Right lobe of liver (tissue), 6 donors: ENCODE results near the gene SPAG17. TPM values are rescaled to one million over a fixed set of nuclear protein-coding genes. Genes with fewer than 3 reads are reported as not detected.

Experiments
- ATAC-seq, 4 donors: fragments of 200-7000 bp; cut with Tn5 transposase; one replicate each; pipeline ENCODE4 v1.9.1; 2020; ENCODE audit warnings: mild to moderate bottlenecking in 4 of 4, moderate library complexity in 4 of 4
- DNase-seq, 3 donors: peaks; one replicate each; pipeline ENCODE4 v3.0.0-alpha.2; 2020
- H3K27ac ChIP-seq, 3 donors: fragments of 200-600 bp; one replicate each; pipeline ENCODE4 v1.8.0; 2022
- H3K27me3 ChIP-seq, 2 donors: fragments of 200-600 bp; one replicate each; pipeline ENCODE4 v1.8.0; 2022
- H3K36me3 ChIP-seq, 4 donors: fragments of 200-600 bp; sonication (generic) in 1 of 4; one replicate each; pipeline versions ENCODE4 v1.5.1 to v1.8.0; 2017 to 2022; ENCODE audit warnings: control low read depth in 1 of 4
- H3K4me1 ChIP-seq, 4 donors: fragments of 200-600 bp; sonication (generic) in 1 of 4; one replicate each; pipeline versions ENCODE4 v1.5.1 to v1.8.0; 2017 to 2022; ENCODE audit warnings: control low read depth in 1 of 4
- H3K4me3 ChIP-seq, 3 donors: fragments of 200-600 bp; one replicate each; pipeline ENCODE4 v1.8.0; 2022
- H3K9me3 ChIP-seq, 4 donors: fragments of 200-600 bp; sonication (generic) in 1 of 4; one replicate each; pipeline versions ENCODE4 v1.5.1 to v1.8.0; 2017 to 2022; ENCODE audit warnings: control low read depth in 1 of 4
- CTCF ChIP-seq, 4 donors: fragments of 200-600 bp in 3 of 4; fragments of 450-650 bp in 1 of 4; IDR thresholded peaks; one replicate each; pipeline versions ENCODE4 v1.5.1 to v1.8.0; 2016 to 2022; ENCODE audit warnings: antibody characterized with exemption in 4 of 4, mild to moderate bottlenecking in 2 of 4
- POLR2A ChIP-seq: fragments of 450-650 bp; IDR thresholded peaks from one replicate; pipeline ENCODE4 v1.6.1; 2017; ENCODE audit warnings: antibody characterized with exemption, mild to moderate bottlenecking
- WGBS: methylation state at CpG from one replicate; pipeline ENCODE4 v1.1.6; 2018; ENCODE audit warnings: low coverage, low lambda C conversion rate; ENCODE audit not compliant: insufficient coverage; ENCODE audit errors: missing lambda C conversion rate; 5-methylcytosine and 5-hydroxymethylcytosine counted together
- intact Hi-C, 2 donors: fragments of 100-400 bp; cut with DNase I; formaldehyde crosslinking; loops; one replicate each; pipeline versions ENCODE4 v1.11.2 to v1.14.1; 2022
- total RNA-seq, 6 experiments: library from RNA; depleted of rRNA in 2 of 6; stranded (reverse); fragments of >200 nt in 2 of 6; fragmentation: NEBNext Ultra II Directional in 3 of 6; extraction: Animal tissue kit (Norgen Biotek cat#: 25700) in 3 of 6; gene quantifications; one replicate each; pipeline versions ENCODE4 v1.1.0 to v1.2.4, GENCODE V29; 2016 to 2023
- donor health status: DM: no; HTN: yes; CAD: no.
- donor health status: DM: no; HTN: no; CAD: no.
- donor health status: DM: no; HTN: no; CAD: no.
- donor health status: DM: no; HTN: yes; CAD: no.
- donor health status: DM: no; HTN: yes; CAD: no.

SPAG17 gene
- total RNA-seq, 6 experiments from 2014 or later, result 0.18 TPM; not detected in 5

GRCh38 chr1:117967477-117967876 lies 217.6 kb downstream of the SPAG17 start:
- TF ChIP-seq POLR2A (no peak), CTCF (IDR thresholded peaks at IDR 0.05) (peak in 2 of 4 donors; percentile 13 to 18)
- WGBS, result 54% methylated on average over 4 of the region's 4 CpGs
- Histone ChIP-seq H3K27ac (no peak overlapping the region), H3K36me3 (peaks cover 0 to 13% (median 0%) of the 10 kb centered on the region in 4 donors), H3K9me3 (no peaks in the 10 kb centered on the region), H3K4me3 (no peak overlapping the region), H3K4me1 (no peaks in the 10 kb centered on the region), H3K27me3 (no peaks in the 10 kb centered on the region)
- intact Hi-C loops, result no loop called here
- ATAC-seq, result peak in 1 of 4 donors; percentile 28
- no peak for DNase-seq

GRCh38 chr1:117964290-117965038 lies 220.6 kb downstream of the SPAG17 start:
- Histone ChIP-seq H3K9me3 (no peaks in the 10 kb centered on the region), H3K36me3 (peaks cover 0 to 23% (median 13%) of the 10 kb centered on the region in 4 donors), H3K4me1 (no peaks in the 10 kb centered on the region), H3K4me3 (no peak overlapping the region), H3K27ac (no peak overlapping the region), H3K27me3 (no peaks in the 10 kb centered on the region)
- intact Hi-C loops, result no loop called here
- 76% methylated on average over 3 of the region's 3 CpGs for WGBS
- ATAC-seq (no peak), DNase-seq (no peak)
- no peak for TF ChIP-seq CTCF (IDR thresholded peaks at IDR 0.05)
- TF ChIP-seq POLR2A, result no peak

GRCh38 chr1:117959364-117959763 lies 225.7 kb downstream of the SPAG17 start:
- no peak for TF ChIP-seq CTCF (IDR thresholded peaks at IDR 0.05)
- H3K36me3 ChIP-seq, result peaks cover 0 to 68% (median 31%) of the 10 kb centered on the region in 4 donors
- WGBS, result 77% methylated on average over 3 of the region's 3 CpGs
- ATAC-seq (no peak), DNase-seq (no peak)
- intact Hi-C loops, result no loop called here
- no peak overlapping the region for H3K4me3 ChIP-seq
- H3K27ac ChIP-seq, result no peak overlapping the region
- no peaks in the 10 kb centered on the region for H3K4me1 ChIP-seq
- no peaks in the 10 kb centered on the region for H3K9me3 ChIP-seq
- no peaks in the 10 kb centered on the region for H3K27me3 ChIP-seq

- Histone ChIP-seq H3K27me3 (no peaks in the 10 kb centered on the region), H3K36me3 (peaks cover 9 to 90% (median 48%) of the 10 kb centered on the region in 4 donors)
Measured at GRCh38 chr1:117952386-117952785, 232.6 kb downstream of the SPAG17 start.

More at GRCh38 chr1:117952386-117952785, 232.6 kb downstream of the SPAG17 start:
- Histone ChIP-seq H3K27ac (no peak overlapping the region), H3K4me3 (no peak overlapping the region), H3K9me3 (no peaks in the 10 kb centered on the region), H3K4me1 (no peaks in the 10 kb centered on the region)
- intact Hi-C loops, result no loop called here
- no peak for TF ChIP-seq POLR2A
- no peak for TF ChIP-seq CTCF (IDR thresholded peaks at IDR 0.05)
- no peak for DNase-seq
- 63% methylated on average over 1 of the region's 1 CpG for WGBS
- ATAC-seq, result no peak
